Astrocyte (in vitro differentiated cells and primary cell): ENCODE results near the gene FUT2. TPM values are rescaled to one million over a fixed set of nuclear protein-coding genes. Genes with fewer than 3 reads are reported as not detected.

Source experiments
- DNase-seq: peaks from one replicate; pipeline ENCODE4 v3.0.0-alpha.2; 2010; ENCODE audit warnings: low read depth
- FAIRE-seq: peaks from 2 replicates; lab custom pipeline; 2011; peaks lifted over from hg19 to GRCh38; lab: Jason Lieb, UNC
- H2AFZ ChIP-seq: 2 replicates; pipeline ENCODE4 v1.6.0; 2012; ENCODE audit warnings: low read depth, low read length, inconsistent platforms
- H3K27ac ChIP-seq: 2 replicates; pipeline ENCODE4 v1.5.1; 2011; ENCODE audit warnings: low read depth, low read length, inconsistent platforms
- H3K27me3 ChIP-seq: 2 replicates; pipeline ENCODE4 v1.6.0; 2011; ENCODE audit warnings: low read length, inconsistent platforms; ENCODE audit not compliant: insufficient read depth
- H3K36me3 ChIP-seq: 2 replicates; pipeline ENCODE4 v1.5.1; 2011; ENCODE audit warnings: low read length, inconsistent platforms; ENCODE audit not compliant: insufficient read depth
- H3K4me1 ChIP-seq: 2 replicates; pipeline ENCODE4 v1.5.1; 2011; ENCODE audit warnings: low read length, inconsistent platforms; ENCODE audit not compliant: insufficient read depth
- H3K4me2 ChIP-seq: 2 replicates; pipeline ENCODE4 v1.6.0; 2012; ENCODE audit warnings: low read length, inconsistent platforms
- H3K4me3 ChIP-seq: 2 replicates; pipeline ENCODE4 v1.5.1; 2011; ENCODE audit warnings: low read depth, mild to moderate bottlenecking, low read length, inconsistent platforms; ENCODE audit not compliant: insufficient read depth
- H3K79me2 ChIP-seq: 2 replicates; pipeline ENCODE4 v1.6.0; 2012; ENCODE audit warnings: mild to moderate bottlenecking, low read length, inconsistent platforms; ENCODE audit not compliant: insufficient read depth
- H3K9ac ChIP-seq: 2 replicates; pipeline ENCODE4 v1.6.0; 2012; ENCODE audit warnings: mild to moderate bottlenecking, low read length, inconsistent platforms
- H3K9me3 ChIP-seq: 2 replicates; pipeline ENCODE4 v1.5.1; 2012; ENCODE audit warnings: low read depth, mild to moderate bottlenecking, low read length, inconsistent platforms; ENCODE audit not compliant: insufficient read depth
- H4K20me1 ChIP-seq: 2 replicates; pipeline ENCODE4 v1.6.0; 2012; ENCODE audit warnings: low read length, inconsistent platforms; ENCODE audit not compliant: insufficient read depth
- H3K27ac Mint-ChIP-seq: one replicate; pipeline ENCODE4 v1.8.0; 2021; ENCODE audit warnings: mild to moderate bottlenecking, mixed read lengths; ENCODE audit not compliant: unreplicated experiment
- H3K27me3 Mint-ChIP-seq: one replicate; pipeline ENCODE4 v1.8.0; 2021; ENCODE audit warnings: low read depth, mixed read lengths; ENCODE audit not compliant: unreplicated experiment
- H3K36me3 Mint-ChIP-seq: one replicate; pipeline ENCODE4 v1.8.0; 2021; ENCODE audit warnings: low read depth, mixed read lengths; ENCODE audit not compliant: unreplicated experiment
- H3K4me1 Mint-ChIP-seq: one replicate; pipeline ENCODE4 v1.8.0; 2021; ENCODE audit warnings: low read depth, mixed read lengths; ENCODE audit not compliant: unreplicated experiment
- H3K4me3 Mint-ChIP-seq: one replicate; pipeline ENCODE4 v1.8.0; 2021; ENCODE audit warnings: mild to moderate bottlenecking, moderate library complexity, mixed read lengths; ENCODE audit not compliant: unreplicated experiment
- H3K9me3 Mint-ChIP-seq: one replicate; pipeline ENCODE4 v1.8.0; 2021; ENCODE audit warnings: mild to moderate bottlenecking, mixed read lengths; ENCODE audit not compliant: unreplicated experiment
- EZH2 ChIP-seq: IDR thresholded peaks from 2 replicates; pipeline ENCODE4 v1.6.1; 2012; ENCODE audit warnings: mild to moderate bottlenecking, low read length, inconsistent platforms; ENCODE audit not compliant: insufficient read depth
- total RNA-seq: library from RNA; stranded (reverse); gene quantifications from 2 replicates; pipeline ENCODE4 v1.2.1, GENCODE V29; 2021
- TF ChIP-seq, protein P1 (sequence below): IDR thresholded peaks from 2 replicates; pipeline ENCODE4 v1.5.1; 2011; ENCODE audit warnings: low read depth, mild to moderate bottlenecking, inconsistent platforms, low read length, moderate library complexity; ENCODE audit not compliant: insufficient read depth

The FUT2 gene
- total RNA-seq, 1 donor from 2014 or later = not detected

DNA sequence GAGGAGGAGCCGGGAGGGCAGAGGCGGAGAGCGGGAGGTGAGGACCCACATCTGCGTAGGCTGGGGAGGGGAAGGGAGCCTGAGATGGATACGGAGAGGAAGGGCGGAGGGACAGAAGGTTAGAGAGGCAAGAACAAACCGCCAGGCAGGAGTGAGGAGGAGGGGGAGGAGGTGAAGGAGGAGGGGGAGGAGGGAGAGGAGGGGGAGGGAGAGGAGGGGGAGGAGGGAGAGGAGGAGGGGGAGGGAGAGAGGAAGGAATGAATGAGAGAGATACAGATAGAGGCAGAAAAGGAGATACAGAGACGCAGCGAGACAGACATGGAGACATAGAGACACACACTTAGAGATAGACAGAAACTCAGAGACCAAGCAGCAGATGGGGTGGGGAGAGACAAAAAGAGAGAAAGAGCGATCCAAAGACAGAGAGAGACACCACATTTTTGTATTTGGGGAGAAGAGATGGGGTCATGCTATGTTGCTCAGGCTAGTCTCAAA, 49.0 kb upstream of the FUT2 start:
- H3K4me2 ChIP-seq = peak overlapping the region; percentile 98
- peak; percentile 56 for DNase-seq
- no peak overlapping the region for H3K27ac Mint-ChIP-seq
- H3K27me3 Mint-ChIP-seq = peaks cover 2% of the 10 kb centered on the region
- H3K27me3 ChIP-seq = no peaks in the 10 kb centered on the region
- peaks cover 4% of the 10 kb centered on the region for H3K4me1 Mint-ChIP-seq
- H3K36me3 Mint-ChIP-seq = peaks cover 2% of the 10 kb centered on the region
- H3K4me1 ChIP-seq = peaks cover 19% of the 10 kb centered on the region
- no peaks in the 10 kb centered on the region for H4K20me1 ChIP-seq
- H2AFZ ChIP-seq = peak overlapping the region; percentile 86
- no peak overlapping the region for H3K4me3 ChIP-seq
- no peaks in the 10 kb centered on the region for H3K9me3 Mint-ChIP-seq
- TF ChIP-seq, protein P1, sequence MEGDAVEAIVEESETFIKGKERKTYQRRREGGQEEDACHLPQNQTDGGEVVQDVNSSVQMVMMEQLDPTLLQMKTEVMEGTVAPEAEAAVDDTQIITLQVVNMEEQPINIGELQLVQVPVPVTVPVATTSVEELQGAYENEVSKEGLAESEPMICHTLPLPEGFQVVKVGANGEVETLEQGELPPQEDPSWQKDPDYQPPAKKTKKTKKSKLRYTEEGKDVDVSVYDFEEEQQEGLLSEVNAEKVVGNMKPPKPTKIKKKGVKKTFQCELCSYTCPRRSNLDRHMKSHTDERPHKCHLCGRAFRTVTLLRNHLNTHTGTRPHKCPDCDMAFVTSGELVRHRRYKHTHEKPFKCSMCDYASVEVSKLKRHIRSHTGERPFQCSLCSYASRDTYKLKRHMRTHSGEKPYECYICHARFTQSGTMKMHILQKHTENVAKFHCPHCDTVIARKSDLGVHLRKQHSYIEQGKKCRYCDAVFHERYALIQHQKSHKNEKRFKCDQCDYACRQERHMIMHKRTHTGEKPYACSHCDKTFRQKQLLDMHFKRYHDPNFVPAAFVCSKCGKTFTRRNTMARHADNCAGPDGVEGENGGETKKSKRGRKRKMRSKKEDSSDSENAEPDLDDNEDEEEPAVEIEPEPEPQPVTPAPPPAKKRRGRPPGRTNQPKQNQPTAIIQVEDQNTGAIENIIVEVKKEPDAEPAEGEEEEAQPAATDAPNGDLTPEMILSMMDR = no peak
- TF ChIP-seq EZH2 = no peak
- no peaks in the 10 kb centered on the region for H3K79me2 ChIP-seq
- H3K4me3 Mint-ChIP-seq = peak overlapping the region; percentile 30
- H3K9ac ChIP-seq = no peak overlapping the region
- no peaks in the 10 kb centered on the region for H3K36me3 ChIP-seq
- H3K27ac ChIP-seq = no peak overlapping the region
- no peak for FAIRE-seq
- no peaks in the 10 kb centered on the region for H3K9me3 ChIP-seq

- Histone ChIP-seq H3K9ac (no peak overlapping the region), H3K9me3 (no peaks in the 10 kb centered on the region), H3K4me1 (peaks cover 19% of the 10 kb centered on the region), H3K4me3 (no peak overlapping the region), H3K27ac (no peak overlapping the region), H3K36me3 (no peaks in the 10 kb centered on the region), H4K20me1 (no peaks in the 10 kb centered on the region), H3K79me2 (no peaks in the 10 kb centered on the region), H3K27me3 (no peaks in the 10 kb centered on the region), H2AFZ (no peak overlapping the region), H3K4me2 (no peak overlapping the region)
- Mint-ChIP-seq H3K27ac (no peak overlapping the region), H3K27me3 (no peaks in the 10 kb centered on the region), H3K4me3 (no peak overlapping the region), H3K4me1 (peaks cover 4% of the 10 kb centered on the region), H3K36me3 (no peaks in the 10 kb centered on the region), H3K9me3 (no peaks in the 10 kb centered on the region)
- DNase-seq (no peak), FAIRE-seq (no peak)
- TF ChIP-seq, protein P1 = no peak
- TF ChIP-seq EZH2 = no peak
Observed at GRCh38 chr19:48648134-48648533, 47.6 kb upstream of the FUT2 start.

- DNase-seq (no peak), FAIRE-seq (no peak)
- Histone ChIP-seq H3K27me3 (no peaks in the 10 kb centered on the region), H3K9me3 (no peaks in the 10 kb centered on the region), H3K4me1 (peaks cover 11% of the 10 kb centered on the region), H2AFZ (no peak overlapping the region), H3K36me3 (no peaks in the 10 kb centered on the region), H3K79me2 (no peaks in the 10 kb centered on the region), H3K27ac (no peak overlapping the region), H3K9ac (no peak overlapping the region), H3K4me2 (no peak overlapping the region), H3K4me3 (no peak overlapping the region), H4K20me1 (no peaks in the 10 kb centered on the region)
- Mint-ChIP-seq H3K4me3 (no peak overlapping the region), H3K36me3 (no peaks in the 10 kb centered on the region), H3K9me3 (no peaks in the 10 kb centered on the region), H3K27me3 (no peaks in the 10 kb centered on the region), H3K4me1 (no peaks in the 10 kb centered on the region), H3K27ac (no peak overlapping the region)
- TF ChIP-seq EZH2 = no peak
- TF ChIP-seq, protein P1 = no peak
Observed at GRCh38 chr19:48650974-48651682, 44.6 kb upstream of the FUT2 start.
